HG02970 (cell line): Measurements from ENCODE around the gene PCSK2.

Experiments
- ATAC-seq: cut with Tn5 transposase; IDR thresholded peaks from one replicate; pipeline ENCODE4 v1.9.1; 2021; ENCODE audit warnings: mild to moderate bottlenecking, moderate library complexity, moderate number of reproducible peaks; ENCODE audit not compliant: unreplicated experiment, low FRiP score

PCSK2 gene

GRCh38 chr20:17326096-17326495 lies 99.3 kb downstream of the PCSK2 start:
- ATAC-seq = no peak

GRCh38 chr20:17327185-17328148 lies 100.6 kb downstream of the PCSK2 start:
- no peak for ATAC-seq

GRCh38 chr20:17334932-17335331 lies 108.1 kb downstream of the PCSK2 start:
- ATAC-seq = no peak

GRCh38 chr20:17339000-17339399 lies 112.2 kb downstream of the PCSK2 start:
- ATAC-seq = no peak

- no peak for ATAC-seq
Observed at GRCh38 chr20:17343091-17343490, 116.3 kb downstream of the PCSK2 start.

- no peak for ATAC-seq
Observed at GRCh38 chr20:17343656-17344452, 117.0 kb downstream of the PCSK2 start.

- ATAC-seq = no peak
Observed at GRCh38 chr20:17344790-17345189, 118.0 kb downstream of the PCSK2 start.

GRCh38 chr20:17345321-17345720 lies 118.5 kb downstream of the PCSK2 start:
- no peak for ATAC-seq

GRCh38 chr20:17350321-17350720 lies 123.5 kb downstream of the PCSK2 start:
- ATAC-seq = no peak

GRCh38 chr20:17357238-17357637 lies 130.4 kb downstream of the PCSK2 start:
- no peak for ATAC-seq

- ATAC-seq = no peak
Observed at GRCh38 chr20:17358854-17359253, 132.0 kb downstream of the PCSK2 start.

GRCh38 chr20:17364681-17365080 lies 137.8 kb downstream of the PCSK2 start:
- no peak for ATAC-seq

- ATAC-seq = no peak
Observed at GRCh38 chr20:17365831-17366230, 139.0 kb downstream of the PCSK2 start.

GRCh38 chr20:17369506-17369905 lies 142.7 kb downstream of the PCSK2 start:
- no peak for ATAC-seq

- no peak for ATAC-seq
Observed at GRCh38 chr20:17372806-17373440, 146.1 kb downstream of the PCSK2 start.

- ATAC-seq = no peak
Observed at GRCh38 chr20:17374086-17374485, 147.2 kb downstream of the PCSK2 start.

GRCh38 chr20:17376031-17376430 lies 149.2 kb downstream of the PCSK2 start:
- ATAC-seq = no peak

- no peak for ATAC-seq
Observed at GRCh38 chr20:17377231-17377630, 150.4 kb downstream of the PCSK2 start.

GRCh38 chr20:17379651-17380050 lies 152.8 kb downstream of the PCSK2 start:
- no peak for ATAC-seq

- no peak for ATAC-seq
Observed at GRCh38 chr20:17380801-17381200, 154.0 kb downstream of the PCSK2 start.

- ATAC-seq = no peak
Observed at GRCh38 chr20:17381724-17382123, 154.9 kb downstream of the PCSK2 start.
